Activated CD8-positive, alpha-beta T cell treated with anti-CD3 and anti-CD28 coated beads for 36 hours (primary cell): ENCODE measurements around the gene DHX40. TPM values are rescaled to one million over a fixed set of nuclear protein-coding genes. Genes with fewer than 3 reads are reported as not detected.
"Not testable (repeated sequence)": the region's sequence is repeated elsewhere in the genome, so short reads cannot be mapped to it uniquely, and the experiment has no call there.

ENCODE experiments used
- ATAC-seq: fragments of 200-7000 bp; cut with Tn5 transposase; one replicate; pipeline ENCODE4 v1.10.0; 2021; ENCODE audit warnings: mild to moderate bottlenecking, moderate library complexity
- CTCF ChIA-PET: fragments of 350-600 bp; sonication (Branson Sonifier 250); formaldehyde crosslinking; loops from one replicate; lab custom pipeline; 2021; ENCODE audit warnings: antibody characterized with exemption; lab: Charles Lee
- POLR2A ChIA-PET: fragments of 350-600 bp; sonication (Branson Sonifier 250); formaldehyde crosslinking; loops from one replicate; lab custom pipeline; 2021; ENCODE audit warnings: antibody characterized with exemption; lab: Charles Lee
- DNase-seq: peaks from one replicate; pipeline ENCODE4 v3.0.0-alpha.2; 2020
- H3K27ac Mint-ChIP-seq: one replicate; pipeline ENCODE4 v1.8.0; 2021; ENCODE audit warnings: mild to moderate bottlenecking, mixed read lengths
- H3K27me3 Mint-ChIP-seq: one replicate; pipeline ENCODE4 v1.8.0; 2021; ENCODE audit warnings: mixed read lengths
- H3K36me3 Mint-ChIP-seq: one replicate; pipeline ENCODE4 v1.8.0; 2021; ENCODE audit warnings: low read depth, mixed read lengths
- H3K4me1 Mint-ChIP-seq: one replicate; pipeline ENCODE4 v1.8.0; 2021; ENCODE audit warnings: low read depth, mixed read lengths
- H3K4me3 Mint-ChIP-seq: one replicate; pipeline ENCODE4 v1.8.0; 2021; ENCODE audit warnings: mild to moderate bottlenecking, moderate library complexity, mixed read lengths
- H3K9me3 Mint-ChIP-seq: one replicate; pipeline ENCODE4 v1.8.0; 2021; ENCODE audit warnings: mixed read lengths
- CTCF ChIP-seq: fragments of 200-600 bp; IDR thresholded peaks from one replicate; pipeline ENCODE4 v1.8.0; 2022; ENCODE audit warnings: antibody characterized with exemption, mild to moderate bottlenecking
- intact Hi-C: fragments of 100-400 bp; cut with micrococcal nuclease; formaldehyde crosslinking; loops from one replicate; pipeline ENCODE4 v1.10.0; 2022
- total RNA-seq, 2 experiments: library from RNA; stranded (reverse); gene quantifications; one replicate each; pipeline ENCODE4 v1.2.3, GENCODE V29; 2021

Gene DHX40
- total RNA-seq, 2 experiments from 2014 or later = 24.7 to 24.9 TPM

- no peak overlapping the region for H3K27ac Mint-ChIP-seq
- CTCF ChIA-PET = interaction anchor here (0.6 kb wide), 1 partner anchor 21 kb away, joined by 3 read pairs; no protein-coding TSS in a partner anchor
These were observed 22.3 kb upstream of the DHX40 start for GRCh38 chr17:59542960-59543635.

GRCh38 chr17:59545942-59546341, 19.5 kb upstream of the DHX40 start:
- no peaks in the 10 kb centered on the region for H3K9me3 Mint-ChIP-seq
- ATAC-seq (no peak), DNase-seq (no peak)
- H3K4me1 Mint-ChIP-seq = no peaks in the 10 kb centered on the region
- H3K36me3 Mint-ChIP-seq = no peaks in the 10 kb centered on the region
- ChIA-PET CTCF (interaction anchor here (2.2 kb wide), 1 partner anchor 24 kb away, joined by 7 read pairs; no protein-coding TSS in a partner anchor), POLR2A (no interaction called here)
- H3K4me3 Mint-ChIP-seq = no peak overlapping the region
- H3K27ac Mint-ChIP-seq = no peak overlapping the region
- TF ChIP-seq CTCF = no peak
- peaks cover 2% of the 10 kb centered on the region for H3K27me3 Mint-ChIP-seq
- intact Hi-C loops = no loop called here

More at GRCh38 chr17:59542960-59543635, 22.3 kb upstream of the DHX40 start:
- no peaks in the 10 kb centered on the region for H3K36me3 Mint-ChIP-seq
- no peaks in the 10 kb centered on the region for H3K9me3 Mint-ChIP-seq
- DNase-seq (no peak), ATAC-seq (no peak)
- POLR2A ChIA-PET = no interaction called here
- peaks cover 6% of the 10 kb centered on the region for H3K27me3 Mint-ChIP-seq
- intact Hi-C loops = no loop called here
- no peaks in the 10 kb centered on the region for H3K4me1 Mint-ChIP-seq
- TF ChIP-seq CTCF = no peak
- H3K4me3 Mint-ChIP-seq = no peak overlapping the region

- no peak for TF ChIP-seq CTCF
- DNase-seq (no peak), ATAC-seq (no peak)
- ChIA-PET CTCF (interaction anchor here (1.0 to 2.2 kb wide), 2 partner anchors 25 to 26 kb away, joined by 4 to 7 read pairs; no protein-coding TSS in a partner anchor), POLR2A (no interaction called here)
- H3K27ac Mint-ChIP-seq = no peak overlapping the region
- no peak overlapping the region for H3K4me3 Mint-ChIP-seq
- intact Hi-C loops = no loop called here
- no peaks in the 10 kb centered on the region for H3K4me1 Mint-ChIP-seq
- H3K9me3 Mint-ChIP-seq = no peaks in the 10 kb centered on the region
- no peaks in the 10 kb centered on the region for H3K27me3 Mint-ChIP-seq
- H3K36me3 Mint-ChIP-seq = no peaks in the 10 kb centered on the region
These were observed 18.1 kb upstream of the DHX40 start for GRCh38 chr17:59547131-59547915.

GRCh38 chr17:59548985-59549384, 16.4 kb upstream of the DHX40 start:
- DNase-seq, H3K27me3 Mint-ChIP-seq, H3K27ac Mint-ChIP-seq, H3K9me3 Mint-ChIP-seq, H3K4me3 Mint-ChIP-seq, H3K4me1 Mint-ChIP-seq, intact Hi-C loops, H3K36me3 Mint-ChIP-seq, ATAC-seq: not testable (repeated sequence)
- ChIA-PET POLR2A (interaction anchor here (0.8 kb wide), 1 partner anchor 16 kb away, joined by 3 read pairs; the partner anchor contains the start of gene DHX40), CTCF (interaction anchor here (0.9 kb wide), 1 partner anchor 27 kb away, joined by 3 read pairs; no protein-coding TSS in a partner anchor)

- Mint-ChIP-seq H3K27ac (no peak overlapping the region), H3K27me3 (no peaks in the 10 kb centered on the region), H3K9me3 (no peaks in the 10 kb centered on the region), H3K4me1 (no peaks in the 10 kb centered on the region), H3K4me3 (no peak overlapping the region), H3K36me3 (no peaks in the 10 kb centered on the region)
- no peak for TF ChIP-seq CTCF
- ATAC-seq (no peak), DNase-seq (no peak)
- intact Hi-C loops = no loop called here
- ChIA-PET POLR2A (no interaction called here), CTCF (no interaction called here)
These were observed 14.7 kb upstream of the DHX40 start for GRCh38 chr17:59550703-59551102.
